DLD1 (cell line): Measurements from ENCODE around the gene RET.

Source experiments
- in situ Hi-C: cut with HindIII; loops from 2 replicates; pipeline ENCODE4 v1.10.0; 2017; ENCODE audit warnings: low sequenced_read_pairs

The RET gene

GRCh38 chr10:43105102-43105955, 28.5 kb downstream of the RET start:
- in situ Hi-C loops, result no loop called here

- in situ Hi-C loops, result no loop called here
These were observed 29.0 kb downstream of the RET start for GRCh38 chr10:43105956-43106229.

GRCh38 chr10:43106256-43107091, 29.6 kb downstream of the RET start:
- in situ Hi-C loops, result no loop called here

- in situ Hi-C loops, result no loop called here
These were observed 32.1 kb downstream of the RET start for GRCh38 chr10:43108951-43109350.

- in situ Hi-C loops, result no loop called here
These were observed 32.9 kb downstream of the RET start for GRCh38 chr10:43109671-43110249.

- in situ Hi-C loops, result no loop called here
These were observed 33.6 kb downstream of the RET start for GRCh38 chr10:43110338-43111071.

- in situ Hi-C loops, result no loop called here
These were observed 34.2 kb downstream of the RET start for GRCh38 chr10:43111101-43111500.

- in situ Hi-C loops, result no loop called here
These were observed 35.2 kb downstream of the RET start for GRCh38 chr10:43111921-43112607.

GRCh38 chr10:43112608-43112961, 35.7 kb downstream of the RET start:
- in situ Hi-C loops, result no loop called here

GRCh38 chr10:43113201-43114087, 36.6 kb downstream of the RET start:
- in situ Hi-C loops, result no loop called here

- in situ Hi-C loops, result no loop called here
These were observed 37.3 kb downstream of the RET start for GRCh38 chr10:43114088-43114742.

- in situ Hi-C loops, result no loop called here
These were observed 38.1 kb downstream of the RET start for GRCh38 chr10:43114743-43115611.

- in situ Hi-C loops, result no loop called here
These were observed 39.2 kb downstream of the RET start for GRCh38 chr10:43115881-43116595.

- in situ Hi-C loops, result no loop called here
These were observed 39.7 kb downstream of the RET start for GRCh38 chr10:43116596-43116995.

- in situ Hi-C loops, result no loop called here
These were observed 40.3 kb downstream of the RET start for GRCh38 chr10:43117031-43117776.

GRCh38 chr10:43117777-43118583, 41.1 kb downstream of the RET start:
- in situ Hi-C loops, result no loop called here
